ENCODE measurements around the gene CAVIN1.

Gene CAVIN1

GRCh38 chr17:42460371-42460770 lies 37.3 kb upstream of the CAVIN1 start:
- Histone ChIP-seq H3K4me2 (ENCODE audit: low read depth, low read length, poor library complexity, severe bottlenecking) (peak overlapping the region; percentile 93), H3F3A (ENCODE audit: insufficient read depth) (peaks cover 29% of the 10 kb centered on the region), H2AFZ (ENCODE audit: low read depth, low read length, severe bottlenecking) (no peak overlapping the region), H3K9me2 (replicated peaks; ENCODE audit: insufficient read depth, low read length) (no peaks in the 10 kb centered on the region), H3K27ac (ENCODE audit: low read depth, low read length) (peak overlapping the region; percentile 82), H3K27me3 (ENCODE audit: low read length) (no peaks in the 10 kb centered on the region), H3K36me3 (ENCODE audit: low read length) (no peaks in the 10 kb centered on the region), H3K9me3 (ENCODE audit: insufficient read depth, low read length) (no peaks in the 10 kb centered on the region), H3K79me2 (ENCODE audit: insufficient read depth, low read length) (peaks cover 25% of the 10 kb centered on the region), H3K9ac (ENCODE audit: low read length) (peak overlapping the region; percentile 85; the same call in 1 of the 2 replicates), H3K4me3 (ENCODE audit: insufficient read depth, low read length, poor library complexity, severe bottlenecking) (peak overlapping the region; percentile 85), H4K20me1 (ENCODE audit: low read depth, low read length) (no peaks in the 10 kb centered on the region)
- TF ChIP-seq, protein P1, sequence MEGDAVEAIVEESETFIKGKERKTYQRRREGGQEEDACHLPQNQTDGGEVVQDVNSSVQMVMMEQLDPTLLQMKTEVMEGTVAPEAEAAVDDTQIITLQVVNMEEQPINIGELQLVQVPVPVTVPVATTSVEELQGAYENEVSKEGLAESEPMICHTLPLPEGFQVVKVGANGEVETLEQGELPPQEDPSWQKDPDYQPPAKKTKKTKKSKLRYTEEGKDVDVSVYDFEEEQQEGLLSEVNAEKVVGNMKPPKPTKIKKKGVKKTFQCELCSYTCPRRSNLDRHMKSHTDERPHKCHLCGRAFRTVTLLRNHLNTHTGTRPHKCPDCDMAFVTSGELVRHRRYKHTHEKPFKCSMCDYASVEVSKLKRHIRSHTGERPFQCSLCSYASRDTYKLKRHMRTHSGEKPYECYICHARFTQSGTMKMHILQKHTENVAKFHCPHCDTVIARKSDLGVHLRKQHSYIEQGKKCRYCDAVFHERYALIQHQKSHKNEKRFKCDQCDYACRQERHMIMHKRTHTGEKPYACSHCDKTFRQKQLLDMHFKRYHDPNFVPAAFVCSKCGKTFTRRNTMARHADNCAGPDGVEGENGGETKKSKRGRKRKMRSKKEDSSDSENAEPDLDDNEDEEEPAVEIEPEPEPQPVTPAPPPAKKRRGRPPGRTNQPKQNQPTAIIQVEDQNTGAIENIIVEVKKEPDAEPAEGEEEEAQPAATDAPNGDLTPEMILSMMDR (IDR thresholded peaks at IDR 0.05; ENCODE audit: insufficient read depth, low read length, poor library complexity, severe bottlenecking) = no peak
- TF ChIP-seq EZH2phosphoT487 (conservative IDR thresholded peaks at IDR 0.05; ENCODE audit: low read length) = no peak

DNA sequence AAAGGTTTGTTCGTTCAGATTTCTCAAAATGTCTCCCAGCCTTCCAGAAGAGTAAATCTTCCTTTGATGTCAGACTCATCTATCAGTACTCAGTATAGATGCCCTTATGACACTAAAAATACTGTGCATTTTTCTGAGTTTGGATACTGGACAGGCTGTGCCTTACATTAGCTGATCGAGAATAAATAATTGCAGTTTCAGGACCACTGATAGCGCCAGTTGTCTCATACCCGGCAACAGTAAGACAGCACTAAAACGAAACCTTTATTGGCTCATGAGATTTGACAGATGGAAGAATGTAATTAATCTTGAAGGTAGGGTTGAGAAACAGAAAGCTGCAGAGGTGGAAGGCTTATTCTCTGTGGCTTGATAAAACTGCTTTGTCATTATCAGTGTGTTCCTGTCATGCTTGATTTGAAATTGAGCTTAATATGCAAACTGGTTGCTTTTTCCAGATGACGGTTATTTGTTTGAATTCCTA lies 36.8 kb upstream of the CAVIN1 start:
- H3K9me2 ChIP-seq (replicated peaks; ENCODE audit: insufficient read depth, low read length) = no peaks in the 10 kb centered on the region
- no peaks in the 10 kb centered on the region for H3K36me3 ChIP-seq (ENCODE audit: low read length)
- TF ChIP-seq EZH2phosphoT487 (conservative IDR thresholded peaks at IDR 0.05; ENCODE audit: low read length) = no peak
- TF ChIP-seq, protein P1 (IDR thresholded peaks at IDR 0.05; ENCODE audit: insufficient read depth, low read length, poor library complexity, severe bottlenecking) = no peak
- peak overlapping the region; percentile 82 for H3K27ac ChIP-seq (ENCODE audit: low read depth, low read length)
- H3K79me2 ChIP-seq (ENCODE audit: insufficient read depth, low read length) = peaks cover 25% of the 10 kb centered on the region
- H3K9me3 ChIP-seq (ENCODE audit: insufficient read depth, low read length) = no peaks in the 10 kb centered on the region
- peak overlapping the region; percentile 85 for H3K4me3 ChIP-seq (ENCODE audit: insufficient read depth, low read length, poor library complexity, severe bottlenecking)
- peak overlapping the region; percentile 93 for H3K4me2 ChIP-seq (ENCODE audit: low read depth, low read length, poor library complexity, severe bottlenecking)
- no peaks in the 10 kb centered on the region for H4K20me1 ChIP-seq (ENCODE audit: low read depth, low read length)
- peak overlapping the region; percentile 85 for H3K9ac ChIP-seq (ENCODE audit: low read length)
- no peaks in the 10 kb centered on the region for H3K27me3 ChIP-seq (ENCODE audit: low read length)
- H3F3A ChIP-seq (ENCODE audit: insufficient read depth) = peaks cover 29% of the 10 kb centered on the region
- H2AFZ ChIP-seq (ENCODE audit: low read depth, low read length, severe bottlenecking) = no peak overlapping the region

- H3K4me3 ChIP-seq (ENCODE audit: insufficient read depth, low read length, poor library complexity, severe bottlenecking) = peak overlapping the region; percentile 85
- H3K79me2 ChIP-seq (ENCODE audit: insufficient read depth, low read length) = peaks cover 25% of the 10 kb centered on the region
- H2AFZ ChIP-seq (ENCODE audit: low read depth, low read length, severe bottlenecking) = peak overlapping the region; percentile 78
- H4K20me1 ChIP-seq (ENCODE audit: low read depth, low read length) = no peaks in the 10 kb centered on the region
- H3K4me2 ChIP-seq (ENCODE audit: low read depth, low read length, poor library complexity, severe bottlenecking) = peak overlapping the region; percentile 93
- peak overlapping the region; percentile 85 for H3K9ac ChIP-seq (ENCODE audit: low read length)
- no peaks in the 10 kb centered on the region for H3K9me3 ChIP-seq (ENCODE audit: insufficient read depth, low read length)
- no peaks in the 10 kb centered on the region for H3K9me2 ChIP-seq (replicated peaks; ENCODE audit: insufficient read depth, low read length)
- peaks cover 29% of the 10 kb centered on the region for H3F3A ChIP-seq (ENCODE audit: insufficient read depth)
- H3K27me3 ChIP-seq (ENCODE audit: low read length) = no peaks in the 10 kb centered on the region
- H3K27ac ChIP-seq (ENCODE audit: low read depth, low read length) = peak overlapping the region; percentile 82
- no peak for TF ChIP-seq EZH2phosphoT487 (conservative IDR thresholded peaks at IDR 0.05; ENCODE audit: low read length)
- TF ChIP-seq, protein P1 (IDR thresholded peaks at IDR 0.05; ENCODE audit: insufficient read depth, low read length, poor library complexity, severe bottlenecking) = peak; percentile 52
- H3K36me3 ChIP-seq (ENCODE audit: low read length) = no peaks in the 10 kb centered on the region
Observed at GRCh38 chr17:42459256-42459800, 36.3 kb upstream of the CAVIN1 start.

Data from SU-DHL-6 (cell line).